Measurements from ENCODE around the gene PRLH.

The PRLH gene

GRCh38 chr2:237577956-237578870 lies 11.8 kb downstream of the PRLH start:
- ChIA-PET POLR2A (no interaction called here), CTCF (interaction anchor here (2.2 kb wide), 1 partner anchor 66 kb away, joined by 6 read pairs; no protein-coding TSS in a partner anchor)
- Histone ChIP-seq H3K4me3 (ENCODE audit: low read depth, low read length) (no peak overlapping the region), H3K27ac (ENCODE audit: extremely low read depth, low read depth, low read length) (no peak overlapping the region), H3K4me1 (ENCODE audit: control insufficient read depth, insufficient read depth, low read length) (no peaks in the 10 kb centered on the region), H3K36me3 (ENCODE audit: control insufficient read depth in 2 of 2, insufficient read depth in 1 of 2, low read length in 2 of 2) (no peaks in the 10 kb centered on the region), H3K9me3 (ENCODE audit: control insufficient read depth, insufficient read depth, low read depth, low read length) (no peaks in the 10 kb centered on the region)
- TF ChIP-seq ZNF664 (tag by site-specific recombination; IDR thresholded peaks at IDR 0.05) (no peak), FEZF1 (tag by site-specific recombination; IDR thresholded peaks at IDR 0.05) (no peak), ZNF600 (tag by site-specific recombination; IDR thresholded peaks at IDR 0.05) (no peak), ZNF214 (tag by site-specific recombination; IDR thresholded peaks at IDR 0.05; ENCODE audit: borderline replicate concordance) (no peak)

- Histone ChIP-seq H3K36me3 (ENCODE audit: control insufficient read depth in 2 of 2, insufficient read depth in 1 of 2, low read length in 2 of 2) (no peaks in the 10 kb centered on the region), H3K4me1 (ENCODE audit: control insufficient read depth, insufficient read depth, low read length) (no peaks in the 10 kb centered on the region), H3K27ac (ENCODE audit: extremely low read depth, low read depth, low read length) (no peak overlapping the region), H3K4me3 (ENCODE audit: low read depth, low read length) (no peak overlapping the region), H3K9me3 (ENCODE audit: control insufficient read depth, insufficient read depth, low read depth, low read length) (no peaks in the 10 kb centered on the region)
- ChIA-PET CTCF (interaction anchor here (0.5 to 3.5 kb wide), 9 partner anchors 9 to 204 kb away, joined by 3 to 17 read pairs (median 6); no protein-coding TSS in a partner anchor), POLR2A (no interaction called here)
- no peak for TF ChIP-seq ZNF776 (tag by site-specific recombination; IDR thresholded peaks at IDR 0.05; ENCODE audit: borderline replicate concordance)
- no peak for TF ChIP-seq ZNF175 (tag by site-specific recombination; IDR thresholded peaks at IDR 0.05)
- TF ChIP-seq ZNF37A (tag by site-specific recombination; IDR thresholded peaks at IDR 0.05): no peak
- TF ChIP-seq PATZ1 (tag by site-specific recombination; IDR thresholded peaks at IDR 0.05): no peak
- TF ChIP-seq ZBTB6 (tag by site-specific recombination; IDR thresholded peaks at IDR 0.05): no peak
- TF ChIP-seq ZNF132 (tag by site-specific recombination; IDR thresholded peaks at IDR 0.05; ENCODE audit: borderline replicate concordance): no peak
- TF ChIP-seq ZNF623 (tag by site-specific recombination; IDR thresholded peaks at IDR 0.05): no peak
- TF ChIP-seq ZBTB48 (tag by site-specific recombination; IDR thresholded peaks at IDR 0.05): no peak
- TF ChIP-seq KLF17 (tag by site-specific recombination; IDR thresholded peaks at IDR 0.05): no peak
- TF ChIP-seq ZBTB49 (tag by site-specific recombination; IDR thresholded peaks at IDR 0.05; ENCODE audit: low read depth): no peak
- TF ChIP-seq HOXA7 (CRISPR knock-in tag; IDR thresholded peaks at IDR 0.05; ENCODE audit: borderline replicate concordance): no peak
- no peak for TF ChIP-seq ZNF837 (tag by site-specific recombination; IDR thresholded peaks at IDR 0.05)
- TF ChIP-seq ZNF449 (tag by site-specific recombination; IDR thresholded peaks at IDR 0.05): no peak
- TF ChIP-seq ZNF169 (tag by site-specific recombination; IDR thresholded peaks at IDR 0.05): no peak
- TF ChIP-seq ZBTB17 (tag by site-specific recombination; IDR thresholded peaks at IDR 0.05): no peak
- TF ChIP-seq ZNF133 (tag by site-specific recombination; IDR thresholded peaks at IDR 0.05): no peak
These were observed 15.0 kb downstream of the PRLH start for GRCh38 chr2:237581326-237581725.

Measured in HEK293 (cell line).